NCI-H2227 (cell line): ENCODE results near the gene TANGO2.

ENCODE experiments used
- DNase-seq: peaks from one replicate; lab custom pipeline; 2025; ENCODE audit not compliant: unreplicated experiment; lab: John Stamatoyannopoulos, UW

Gene TANGO2

DNA sequence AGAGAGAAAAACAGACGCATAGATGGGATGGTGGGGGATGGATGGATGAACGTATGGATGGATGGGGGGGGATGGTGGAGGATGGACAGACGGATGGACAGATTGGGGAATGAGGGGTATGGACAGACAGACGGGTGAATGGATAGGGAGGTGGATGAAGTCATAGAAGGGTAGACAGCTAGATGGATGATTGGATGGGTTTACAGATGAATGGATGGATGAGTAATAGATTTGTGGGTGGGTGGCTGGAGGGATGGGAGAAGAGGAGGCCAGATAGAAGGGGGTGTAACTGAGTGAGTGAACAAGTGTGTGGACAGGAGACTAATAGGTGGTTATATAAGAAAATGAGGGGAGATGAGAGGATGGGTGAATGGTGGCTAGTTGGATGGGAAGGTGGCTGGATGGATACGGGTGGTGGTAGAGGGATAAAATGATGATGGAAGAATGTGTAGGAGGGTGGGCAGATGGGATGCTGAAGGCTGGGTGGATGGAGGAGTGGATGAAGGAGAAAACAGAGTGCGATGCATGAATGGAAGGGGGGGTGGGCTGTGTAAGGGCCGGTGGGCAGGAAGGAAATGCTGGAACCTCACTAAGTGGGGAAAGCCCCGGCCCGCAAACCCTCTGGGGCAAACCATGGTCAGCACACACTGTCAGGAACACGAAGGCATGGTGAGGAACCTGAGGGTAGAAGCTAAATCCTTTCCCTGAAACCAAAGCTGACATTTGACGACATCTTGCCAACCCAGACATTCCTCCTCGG, 25.9 kb upstream of the TANGO2 start:
- no peak for DNase-seq

DNA sequence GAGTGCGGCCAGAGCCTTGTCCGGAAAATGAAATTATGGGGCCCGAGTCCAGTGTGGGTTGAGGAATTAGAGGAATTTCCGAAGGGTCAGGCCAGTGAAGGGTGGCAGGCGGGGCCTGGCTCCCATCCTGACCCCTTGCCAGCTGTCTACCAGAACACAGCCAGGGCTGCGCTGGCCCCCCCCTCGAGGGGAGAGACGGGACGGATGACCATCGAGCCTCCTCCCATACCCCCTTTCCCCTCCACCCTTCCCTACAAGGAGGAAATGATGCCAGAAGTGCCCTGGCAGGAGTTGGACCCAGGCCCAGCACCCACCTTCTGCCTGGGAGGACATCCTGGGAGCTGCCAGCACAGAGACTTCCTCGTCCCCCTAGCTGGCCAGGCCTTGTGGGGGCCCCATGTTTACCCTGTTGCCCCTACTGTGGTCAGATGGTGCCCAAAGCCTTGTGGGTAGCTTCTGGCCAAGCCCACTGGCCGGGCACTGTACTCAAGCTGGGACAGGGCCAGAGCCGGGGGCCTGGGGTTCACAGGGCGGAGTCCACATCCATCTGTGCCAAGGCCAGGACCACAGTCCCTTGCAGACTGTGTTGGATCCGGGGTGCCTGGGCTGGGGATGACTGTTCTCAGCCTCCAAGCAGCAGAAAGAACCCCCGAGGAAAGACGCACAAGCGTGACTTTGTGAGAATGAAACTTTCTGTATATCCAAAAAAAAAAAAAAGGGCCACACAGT, 25.1 kb upstream of the TANGO2 start:
- DNase-seq = no peak

DNA sequence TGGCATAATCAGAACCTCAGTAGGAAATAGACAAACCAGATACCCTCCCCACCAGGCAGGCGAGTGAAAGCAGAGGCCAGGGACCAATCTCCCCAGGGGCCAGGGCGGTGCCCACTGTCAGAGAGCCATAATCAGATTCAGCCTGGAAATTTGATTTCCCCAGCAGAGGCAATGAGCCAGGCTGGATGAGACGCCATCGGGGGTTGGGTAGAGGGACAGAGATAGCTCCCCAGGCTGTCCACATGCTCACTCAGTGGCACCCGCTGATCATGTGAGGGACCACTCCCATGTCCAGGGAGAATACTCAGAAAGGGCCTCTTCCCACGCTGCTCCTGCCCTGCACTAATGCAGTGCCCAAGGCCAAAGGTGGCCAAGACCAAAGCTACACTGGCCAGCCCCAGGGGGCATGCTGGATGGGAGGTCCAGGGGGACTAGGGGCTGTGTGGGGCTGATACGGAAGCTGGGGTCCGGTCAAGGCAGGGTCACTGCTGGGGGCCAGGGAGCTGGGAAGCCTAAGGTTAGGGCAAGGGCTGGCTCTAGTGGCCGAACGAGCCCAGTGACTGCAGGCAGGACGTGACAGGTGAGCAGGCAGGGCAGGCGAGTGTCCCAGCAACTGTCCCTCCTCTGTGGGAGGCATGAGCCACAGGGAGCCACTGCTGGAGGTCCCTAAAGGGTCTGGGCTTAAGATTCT, 24.1 kb upstream of the TANGO2 start:
- no peak for DNase-seq

DNA sequence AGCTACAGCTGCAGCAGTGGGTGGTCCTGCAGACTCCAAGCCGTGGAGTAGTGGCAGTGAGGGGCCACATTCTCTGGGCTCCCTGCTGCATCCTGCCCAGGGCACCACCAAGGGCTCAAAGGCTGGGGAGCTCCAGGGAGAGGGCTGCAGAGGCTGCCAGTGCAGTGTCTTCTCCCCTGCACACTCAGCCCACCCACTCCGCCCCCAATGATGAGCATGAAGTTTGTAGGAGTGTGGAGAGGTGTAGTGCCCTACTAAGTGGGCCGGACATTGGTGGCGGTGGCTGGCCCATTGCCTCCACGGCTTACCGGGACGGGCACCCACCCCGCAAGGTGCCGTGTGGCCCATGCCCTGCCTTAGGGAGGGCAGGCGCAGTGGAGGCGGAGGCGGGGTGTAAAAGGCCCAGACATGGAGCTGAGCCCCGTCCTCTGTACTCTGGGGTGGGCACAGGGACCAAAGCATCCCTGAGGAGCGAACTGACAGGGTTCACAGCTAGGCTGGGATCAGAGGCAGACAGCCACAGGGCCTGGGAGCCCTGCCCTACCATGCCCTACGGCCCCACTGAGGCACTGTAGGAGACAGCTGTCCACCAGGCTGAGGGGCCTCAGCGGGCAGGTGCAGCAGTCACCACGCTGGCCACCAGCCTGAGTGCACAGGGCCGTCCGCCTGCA, 23.2 kb upstream of the TANGO2 start:
- DNase-seq = no peak

DNA sequence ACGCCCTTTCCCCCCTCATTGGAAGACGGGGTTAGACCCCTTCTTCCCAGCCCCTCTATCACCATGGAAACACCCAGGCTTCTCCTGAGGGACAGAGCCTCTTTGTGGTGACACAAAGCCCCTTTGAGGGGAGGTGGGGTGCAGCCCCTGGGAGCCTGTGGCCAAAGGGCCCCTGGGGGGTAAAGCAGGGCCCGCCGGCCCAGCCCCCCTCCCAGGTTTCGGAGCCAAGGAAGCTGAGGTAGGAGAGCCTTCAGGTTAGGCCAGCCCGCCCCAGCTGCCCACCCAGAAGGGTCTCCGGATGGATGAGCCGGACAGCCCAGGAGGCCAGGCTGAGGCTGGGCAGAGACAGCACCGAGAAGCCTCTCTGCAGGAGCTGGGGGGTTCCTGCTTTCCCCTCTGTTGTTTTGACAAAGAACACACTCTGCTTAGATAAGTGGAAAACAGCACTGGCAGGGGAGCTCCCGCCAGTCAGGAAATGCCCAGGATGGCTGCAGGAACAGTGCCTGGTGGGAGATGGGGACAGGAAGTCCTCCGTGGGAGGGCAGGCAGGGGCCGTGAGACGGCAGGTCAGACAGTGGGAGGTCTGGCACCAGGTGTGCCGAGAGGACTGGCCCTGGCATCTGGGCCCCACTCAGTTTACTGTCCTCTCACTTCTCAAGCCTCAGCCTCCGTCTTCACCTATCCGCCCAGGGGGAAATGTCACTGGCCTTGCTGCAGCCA, 22.5 kb upstream of the TANGO2 start:
- no peak for DNase-seq

DNA sequence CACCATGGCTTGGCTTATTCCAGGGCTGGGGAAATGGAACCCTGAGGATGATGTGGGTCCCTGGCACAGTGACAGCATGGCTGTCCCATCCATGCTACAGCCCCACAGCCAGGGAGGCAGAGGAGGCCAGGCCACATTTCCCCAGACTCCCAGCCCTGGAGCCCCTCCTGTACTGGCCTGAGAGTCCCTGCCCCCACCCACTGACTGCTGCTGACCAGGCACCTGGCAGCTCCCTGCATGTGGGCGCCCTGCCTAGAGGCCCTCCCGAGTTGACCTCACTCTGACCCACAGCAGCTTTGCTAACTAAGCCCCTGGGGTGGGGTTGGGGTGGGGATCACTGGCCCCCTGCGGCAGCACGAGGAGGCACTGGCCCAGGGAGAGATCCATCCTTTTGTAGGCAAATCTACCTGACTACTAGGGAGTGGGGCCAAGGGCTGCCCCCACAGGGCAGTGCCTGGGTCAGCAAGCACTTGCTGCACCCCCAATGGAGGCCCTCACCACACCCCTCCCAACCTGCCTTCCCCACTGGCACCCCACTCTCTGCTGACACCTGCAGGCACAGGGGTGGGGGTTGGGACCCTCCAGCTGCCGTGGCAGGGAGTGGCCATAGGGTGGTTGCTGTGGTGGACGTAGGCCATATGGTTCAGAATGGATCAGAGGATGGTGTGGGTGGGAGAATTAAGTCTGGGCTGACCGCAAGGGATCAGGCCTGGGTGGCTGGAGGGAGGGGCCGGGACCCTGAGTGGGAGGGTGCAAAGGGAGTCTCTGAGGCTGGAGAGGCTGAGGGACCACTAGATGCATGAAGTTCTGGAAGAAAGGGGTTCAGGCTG, 21.7 kb upstream of the TANGO2 start:
- no peak for DNase-seq

DNA sequence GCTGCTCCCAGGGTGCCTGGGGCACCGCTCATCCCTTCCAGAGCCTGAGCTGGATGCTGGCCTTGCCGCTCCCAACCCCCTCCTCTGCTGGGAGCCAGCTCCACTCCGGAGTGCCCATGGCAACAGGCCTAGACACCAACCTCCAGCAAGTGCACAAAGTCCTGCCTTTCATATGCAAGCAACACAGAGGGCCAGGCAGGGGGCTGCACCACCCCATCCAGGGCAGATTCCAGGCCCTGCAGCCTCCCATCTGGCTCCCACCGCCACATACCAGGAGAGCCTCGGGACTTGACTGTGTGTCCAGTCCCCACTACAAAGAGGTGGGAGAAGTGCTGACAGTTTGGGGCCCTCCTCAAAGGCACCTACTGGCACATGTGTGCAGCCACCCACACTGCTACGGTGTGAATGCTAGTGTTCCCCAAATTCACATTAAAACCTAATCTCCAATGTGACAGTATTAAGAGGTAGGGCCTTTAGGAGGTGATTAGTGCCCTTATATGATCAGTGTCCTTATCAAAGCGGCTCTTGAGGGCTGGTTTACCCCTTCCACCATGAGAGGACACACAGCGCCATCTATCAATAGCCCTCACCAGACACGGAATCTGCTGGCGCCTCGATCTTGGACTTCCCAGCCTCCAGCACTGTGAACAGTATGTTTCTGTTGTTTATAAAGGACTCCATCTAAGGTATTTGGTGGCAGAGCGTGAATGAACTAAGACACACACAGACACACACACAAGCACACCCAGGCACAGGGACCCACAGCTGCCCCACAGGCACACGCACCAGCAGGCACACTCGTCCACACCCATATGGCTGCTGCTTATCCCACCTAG, 20.4 kb upstream of the TANGO2 start:
- no peak for DNase-seq

DNA sequence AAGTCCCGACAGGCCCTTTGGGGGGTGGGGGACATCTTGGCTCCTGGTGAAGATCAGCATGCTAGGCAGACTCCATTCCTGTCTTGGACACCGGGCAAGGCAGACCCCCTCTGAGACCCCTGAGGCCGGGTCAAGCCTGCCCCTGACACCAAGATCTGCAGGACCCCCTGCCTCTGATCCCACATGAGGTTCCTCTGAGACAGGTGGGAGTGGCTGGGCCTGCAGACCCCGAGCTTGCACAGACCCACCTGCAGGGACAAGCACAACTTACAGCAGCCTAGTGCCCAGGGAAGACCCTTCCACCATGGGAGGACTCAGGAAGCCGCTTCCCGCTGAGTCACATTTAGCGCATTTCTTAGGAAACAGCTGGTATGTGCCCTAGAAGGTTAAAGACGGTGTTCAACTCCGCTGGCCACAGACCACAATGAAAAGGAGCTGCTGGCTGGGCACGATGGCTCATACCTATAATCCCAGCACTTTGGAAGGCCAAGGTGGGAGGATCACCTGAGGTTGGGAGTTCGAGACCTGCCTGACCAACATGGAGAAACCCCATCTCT, 19.8 kb upstream of the TANGO2 start:
- no peak for DNase-seq

DNA sequence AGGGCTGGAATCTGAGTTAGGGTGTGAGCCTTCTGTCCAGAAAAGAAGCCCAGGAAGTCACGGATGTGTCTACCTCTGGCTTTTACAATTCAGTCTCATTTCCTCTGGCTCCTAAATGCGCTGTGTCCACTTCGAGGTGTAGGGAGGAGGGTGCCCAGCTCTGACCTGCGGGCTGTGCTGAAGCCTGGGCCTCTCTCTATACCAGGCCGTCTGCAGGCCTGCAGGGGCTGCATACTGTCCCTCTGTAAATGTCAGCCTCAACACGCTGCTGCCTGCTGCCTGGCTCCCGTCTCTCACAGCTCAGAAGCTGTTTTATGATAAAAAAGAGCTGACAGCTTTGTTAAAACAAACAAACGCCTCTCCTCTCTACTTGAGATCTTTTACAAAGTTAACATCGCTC, 18.8 kb upstream of the TANGO2 start:
- DNase-seq = no peak

DNA sequence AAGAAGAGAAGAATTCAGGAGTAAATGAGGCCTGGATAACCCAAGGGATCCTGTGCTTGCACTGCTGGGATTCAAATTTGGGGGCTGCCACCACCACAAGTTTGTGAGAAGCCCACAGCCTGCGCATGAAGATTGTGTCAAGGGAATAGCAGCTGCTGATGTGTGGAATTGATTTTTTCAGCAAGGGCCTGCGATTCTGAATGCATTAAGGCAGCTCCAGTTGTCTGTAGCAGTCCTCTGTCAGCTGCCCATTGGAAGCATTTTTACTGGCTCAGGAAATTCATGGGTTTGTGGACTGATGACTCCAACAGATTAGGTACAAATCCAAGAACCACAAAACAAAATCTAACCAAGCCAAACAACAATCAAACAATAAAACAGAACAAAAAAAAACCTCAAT, 18.3 kb upstream of the TANGO2 start:
- no peak for DNase-seq

DNA sequence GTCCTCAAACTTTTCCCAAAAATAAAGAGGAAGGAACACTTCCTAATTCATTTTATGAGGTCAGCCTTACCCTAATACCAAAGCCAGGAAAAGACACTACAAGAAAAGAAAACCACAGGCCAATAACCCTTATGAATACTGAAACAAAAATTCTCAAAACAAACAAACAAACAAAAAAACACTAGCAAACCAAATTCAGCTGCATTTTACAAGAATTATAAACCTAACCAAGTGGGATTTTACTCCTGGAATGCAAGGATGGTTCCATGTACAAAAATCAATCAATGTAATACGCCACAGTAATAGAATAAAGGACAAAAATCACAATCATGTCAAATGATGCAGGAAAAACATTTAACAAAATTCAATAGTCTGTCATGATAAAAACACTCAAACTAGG, 17.6 kb upstream of the TANGO2 start:
- DNase-seq = no peak

DNA sequence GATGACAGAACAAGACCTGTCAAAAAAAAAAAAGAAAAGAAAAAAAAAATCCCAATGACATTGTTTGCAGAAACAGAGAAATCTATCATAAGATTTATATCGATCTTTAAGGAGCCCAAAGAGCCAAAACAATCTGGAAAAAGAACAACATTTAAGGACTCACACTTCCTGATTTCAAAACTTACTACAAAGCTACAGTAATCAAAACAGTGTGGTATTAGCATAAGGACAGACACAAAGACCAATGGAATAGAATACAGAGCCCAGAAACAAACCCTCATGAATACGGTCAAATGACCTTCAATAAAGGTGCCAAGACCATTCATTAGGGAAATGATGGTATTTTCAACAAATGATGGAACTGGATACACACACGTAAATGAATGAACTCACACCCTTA, 16.4 kb upstream of the TANGO2 start:
- no peak for DNase-seq

DNA sequence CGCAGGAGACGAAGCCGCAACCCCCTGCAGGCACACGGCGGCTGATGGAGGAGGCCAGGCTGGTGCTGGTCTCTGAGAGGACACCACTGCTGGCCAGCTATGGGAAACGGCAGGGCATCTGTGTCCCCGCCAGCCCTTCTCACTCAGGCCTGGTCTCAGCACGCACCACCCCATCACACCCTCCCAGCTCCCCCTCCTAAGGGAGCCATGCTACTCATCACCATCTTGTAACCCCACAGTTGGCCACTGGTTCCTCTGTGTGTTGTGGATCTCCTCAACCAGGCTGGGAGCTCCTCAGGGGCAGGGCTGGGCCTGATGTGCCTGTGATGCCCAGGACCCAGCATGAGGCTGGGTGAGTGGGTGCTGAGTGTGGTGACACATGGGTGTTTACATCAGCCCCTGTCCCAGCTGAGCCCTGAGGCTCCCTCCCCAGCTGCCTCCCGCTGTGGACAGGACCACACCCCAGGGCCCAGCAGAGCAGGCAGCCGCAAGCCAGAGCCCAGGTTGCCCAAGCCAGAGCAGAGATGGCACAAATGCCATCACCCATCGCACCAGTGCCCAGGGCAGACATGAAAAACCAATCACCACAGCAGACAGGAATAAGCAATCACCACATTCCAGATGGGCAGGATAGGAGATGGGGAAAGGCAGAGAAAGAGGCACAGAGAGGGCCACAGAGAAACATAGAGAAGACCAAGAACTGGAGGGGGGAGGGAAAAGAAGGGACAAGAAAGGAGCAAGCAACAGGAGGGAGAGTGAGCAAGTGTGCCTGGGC, 12.5 kb upstream of the TANGO2 start:
- no peak for DNase-seq

DNA sequence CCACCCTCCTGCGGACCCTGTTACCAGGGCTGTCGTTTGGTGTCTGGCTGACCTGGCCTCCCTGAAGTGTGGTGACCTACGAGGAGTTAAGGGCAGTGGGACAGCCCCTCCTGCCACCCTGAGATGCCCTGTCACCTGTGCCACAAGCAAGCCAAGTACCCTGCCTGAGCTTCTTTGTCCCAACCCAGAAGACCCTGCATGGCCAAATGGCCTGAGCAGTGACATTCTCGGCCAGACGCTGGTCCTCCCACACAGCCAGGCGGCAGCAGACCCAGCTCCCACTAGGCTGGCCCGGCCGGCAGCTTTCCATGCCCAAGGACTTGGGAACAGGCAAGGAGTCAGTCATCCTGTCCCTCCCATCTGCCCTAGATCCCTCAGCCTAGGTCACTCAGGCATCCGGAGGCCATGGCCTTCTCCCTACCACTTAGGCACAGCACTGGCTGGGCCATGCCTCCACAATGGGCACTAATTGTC, 11.9 kb upstream of the TANGO2 start:
- no peak for DNase-seq

DNA sequence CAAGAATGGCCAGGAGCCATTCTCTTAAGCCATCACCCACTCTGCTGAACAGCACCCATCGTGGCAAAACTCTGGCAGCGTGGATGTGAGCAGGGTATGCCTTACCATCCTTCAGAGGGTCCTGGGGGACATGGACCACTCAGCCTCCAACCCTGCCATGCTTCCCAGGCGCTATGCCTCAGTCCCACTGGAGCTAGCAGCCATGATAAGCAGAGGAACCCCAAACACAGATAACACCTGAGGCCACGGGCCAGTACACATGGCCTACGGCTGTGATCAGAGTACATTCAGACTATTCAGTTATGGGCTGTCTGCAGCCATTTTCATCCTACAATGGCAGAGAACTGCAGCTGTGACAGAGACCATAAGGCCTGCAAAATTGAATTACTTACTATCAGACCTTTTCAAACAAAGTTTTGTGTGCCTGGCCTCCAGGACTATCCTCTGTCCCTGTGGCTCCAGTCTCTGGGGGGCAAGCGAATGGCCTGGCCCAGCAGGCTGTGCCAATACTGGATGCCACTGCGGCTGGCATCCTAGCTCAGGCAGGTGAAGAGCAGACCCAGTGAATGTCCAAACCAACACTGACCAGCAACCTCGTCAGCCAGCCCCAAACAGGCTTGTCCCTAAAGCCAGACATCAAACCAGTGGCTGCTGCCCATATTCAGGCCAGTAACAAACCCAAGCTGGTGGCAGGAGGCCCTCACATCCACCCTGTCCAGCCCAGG, 11.2 kb upstream of the TANGO2 start:
- DNase-seq = no peak

DNA sequence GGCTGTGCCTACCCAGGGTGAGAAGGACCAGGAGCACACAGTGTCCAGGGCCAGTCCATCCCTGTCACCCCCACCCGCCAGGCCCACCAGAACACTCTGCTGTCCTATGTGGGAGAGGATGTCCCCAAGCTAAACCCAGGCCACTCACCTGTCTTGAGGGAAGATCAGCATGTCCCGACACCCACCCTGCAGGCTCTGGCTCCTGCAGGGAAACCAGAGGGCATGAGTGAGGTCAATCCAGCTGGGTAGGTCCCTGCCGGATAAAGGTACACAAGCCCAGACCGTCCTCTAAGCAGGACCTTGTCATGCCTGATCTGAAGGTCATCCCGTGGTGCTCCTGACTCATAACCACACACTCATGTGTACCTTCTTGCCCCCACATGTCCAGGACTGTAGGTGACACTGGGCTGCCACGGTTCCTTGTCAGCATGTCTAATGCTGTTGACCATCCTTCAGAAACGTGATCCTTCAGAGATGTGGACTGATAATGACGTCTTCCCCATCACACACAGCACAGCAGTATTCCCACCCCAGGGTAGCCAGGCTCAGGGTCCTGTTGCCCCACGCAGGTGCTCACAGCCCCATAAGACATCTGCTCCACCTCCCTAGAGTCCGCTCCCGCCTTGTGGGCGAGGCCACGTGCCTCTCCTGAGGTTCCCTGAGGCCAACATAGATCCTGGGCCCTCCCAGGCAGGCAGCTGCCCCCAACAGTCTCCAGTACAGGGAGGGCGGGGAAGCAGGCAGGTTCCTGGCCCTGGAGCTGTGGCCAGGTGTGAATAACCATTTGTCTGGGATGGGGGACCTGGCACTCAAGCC, 10.4 kb upstream of the TANGO2 start:
- no peak for DNase-seq
